Measurements from ENCODE around the gene BEND7.

GRCh38 chr10:13527864-13528122 is 1.0 kb downstream of the BEND7 start:
- TF ChIP-seq CTCF (IDR thresholded peaks at IDR 0.05) (no peak), POLR2AphosphoS5 (IDR thresholded peaks at IDR 0.05; ENCODE audit: low read depth, low read length) (no peak), EP300 (IDR thresholded peaks at IDR 0.05; ENCODE audit: borderline replicate concordance in 1 of 2, low read depth in 1 of 2, low read length in 1 of 2) (no peak), TCF12 (IDR thresholded peaks at IDR 0.05) (no peak), EZH2phosphoT487 (IDR thresholded peaks at IDR 0.05; ENCODE audit: borderline replicate concordance, low read depth) (no peak)
